Esophagus (tissue), 2 donors: ENCODE results near the gene CACUL1. TPM values are rescaled to one million over a fixed set of nuclear protein-coding genes. Genes with fewer than 3 reads are reported as not detected.

Source experiments
- H3K27ac ChIP-seq, 2 donors: one replicate each; pipeline ENCODE4 v1.5.1; 2013; ENCODE audit warnings: low read depth in 2 of 2, mild to moderate bottlenecking in 2 of 2, inconsistent platforms in 1 of 2, low read length in 1 of 2, moderate library complexity in 1 of 2
- H3K27me3 ChIP-seq, 2 donors: one replicate each; pipeline ENCODE4 v1.6.1; 2013; ENCODE audit warnings: low read length in 2 of 2, control low read depth in 1 of 2, mild to moderate bottlenecking in 1 of 2; ENCODE audit not compliant: insufficient read depth in 2 of 2, control insufficient read depth in 1 of 2
- H3K36me3 ChIP-seq, 2 donors: one replicate each; pipeline ENCODE4 v1.6.1; 2013; ENCODE audit warnings: low read length in 1 of 2; ENCODE audit not compliant: control insufficient read depth in 2 of 2, insufficient read depth in 2 of 2
- H3K4me1 ChIP-seq, 2 donors: one replicate each; pipeline ENCODE4 v1.6.1; 2013; ENCODE audit warnings: low read length in 1 of 2; ENCODE audit not compliant: control insufficient read depth in 2 of 2, insufficient read depth in 2 of 2
- H3K4me3 ChIP-seq, 2 donors: one replicate each; pipeline ENCODE4 v1.5.1; 2013; ENCODE audit warnings: low read length in 2 of 2, mild to moderate bottlenecking in 2 of 2, low read depth in 1 of 2, moderate library complexity in 1 of 2
- H3K9me3 ChIP-seq, 2 donors: one replicate each; pipeline ENCODE4 v1.6.1; 2013; ENCODE audit warnings: mild to moderate bottlenecking in 2 of 2, low read depth in 1 of 2, low read length in 1 of 2, moderate library complexity in 1 of 2; ENCODE audit not compliant: control insufficient read depth in 2 of 2, insufficient read depth in 1 of 2
- whole genome bisulfite sequencing, 2 donors: extraction: QIAGEN DNeasy Blood & Tissue Kit; methylation state at CpG; one replicate each; pipeline ENCODE4 v1.1.7; 2013; 5-methylcytosine and 5-hydroxymethylcytosine counted together
- polyA plus RNA-seq, 2 donors: library from polyadenylated mRNA; stranded (reverse); fragments of 200-250 nt; gene quantifications; one replicate each; pipeline ENCODE4 v1.2.3, GENCODE V29; 2013
- donor health status: healthy with polysubstance abuse.
- donor health status: Bipolar disorder and iron deficiency.

The CACUL1 gene
- polyA plus RNA-seq, 2 donors: 6.5 to 6.9 TPM

GRCh38 chr10:118721539-118721876 lies 33.3 kb downstream of the CACUL1 start:
- H3K4me3 ChIP-seq: no peak overlapping the region
- H3K4me1 ChIP-seq: no peaks in the 10 kb centered on the region
- H3K27ac ChIP-seq: no peak overlapping the region
- WGBS, 2 donors: 70 to 74% methylated on average over 3 of the region's 3 CpGs
- no peaks in the 10 kb centered on the region for H3K27me3 ChIP-seq
- H3K9me3 ChIP-seq: no peaks in the 10 kb centered on the region
- no peaks in the 10 kb centered on the region for H3K36me3 ChIP-seq

- WGBS, 2 donors: 28 to 32% methylated on average over 3 of the region's 3 CpGs
- Histone ChIP-seq H3K9me3 (no peaks in the 10 kb centered on the region), H3K4me3 (no peak overlapping the region), H3K27me3 (no peaks in the 10 kb centered on the region), H3K27ac (no peak overlapping the region), H3K4me1 (no peaks in the 10 kb centered on the region), H3K36me3 (no peaks in the 10 kb centered on the region)
These were observed 33.9 kb downstream of the CACUL1 start for GRCh38 chr10:118720685-118721538.

- WGBS, 2 donors: 87 to 91% methylated on average over 3 of the region's 3 CpGs
- H3K9me3 ChIP-seq: no peaks in the 10 kb centered on the region
These were observed 40.4 kb downstream of the CACUL1 start for GRCh38 chr10:118714366-118714765.

GRCh38 chr10:118712930-118713634 lies 41.7 kb downstream of the CACUL1 start:
- Histone ChIP-seq H3K36me3 (peaks cover 0 to 4% of the 10 kb centered on the region in 2 donors), H3K4me1 (peaks cover 0 to 4% of the 10 kb centered on the region in 2 donors), H3K4me3 (no peak overlapping the region), H3K27me3 (no peaks in the 10 kb centered on the region), H3K27ac (no peak overlapping the region), H3K9me3 (no peaks in the 10 kb centered on the region)
- whole genome bisulfite sequencing, 2 donors: 93% methylated on average over 14 of the region's 14 CpGs

More at GRCh38 chr10:118714366-118714765, 40.4 kb downstream of the CACUL1 start:
- peaks cover 0 to 4% of the 10 kb centered on the region in 2 donors for H3K36me3 ChIP-seq
- peaks cover 0 to 4% of the 10 kb centered on the region in 2 donors for H3K4me1 ChIP-seq
- no peak overlapping the region for H3K27ac ChIP-seq
- no peak overlapping the region for H3K4me3 ChIP-seq
- no peaks in the 10 kb centered on the region for H3K27me3 ChIP-seq

GRCh38 chr10:118712080-118712479 lies 42.7 kb downstream of the CACUL1 start:
- 61 to 65% methylated on average over 7 of the region's 7 CpGs for WGBS, 2 donors
- Histone ChIP-seq H3K4me1 (peaks cover 0 to 4% of the 10 kb centered on the region in 2 donors), H3K27me3 (no peaks in the 10 kb centered on the region), H3K9me3 (no peaks in the 10 kb centered on the region), H3K27ac (no peak overlapping the region), H3K4me3 (no peak overlapping the region), H3K36me3 (peaks cover 0 to 4% of the 10 kb centered on the region in 2 donors)

GRCh38 chr10:118710487-118710886 lies 44.3 kb downstream of the CACUL1 start:
- WGBS, 2 donors: 94 to 97% methylated on average over 1 of the region's 1 CpG
- peaks cover 0 to 4% of the 10 kb centered on the region in 2 donors for H3K4me1 ChIP-seq
- peaks cover 0 to 4% of the 10 kb centered on the region in 2 donors for H3K36me3 ChIP-seq
- no peak overlapping the region for H3K27ac ChIP-seq
- no peak overlapping the region for H3K4me3 ChIP-seq
- no peaks in the 10 kb centered on the region for H3K27me3 ChIP-seq
- no peaks in the 10 kb centered on the region for H3K9me3 ChIP-seq

GRCh38 chr10:118708571-118708970 lies 46.2 kb downstream of the CACUL1 start:
- H3K9me3 ChIP-seq: no peaks in the 10 kb centered on the region
- 89 to 90% methylated on average over 7 of the region's 7 CpGs for WGBS, 2 donors
- H3K27me3 ChIP-seq: no peaks in the 10 kb centered on the region
- H3K36me3 ChIP-seq: peaks cover 0 to 4% of the 10 kb centered on the region in 2 donors
- H3K27ac ChIP-seq: no peak overlapping the region
- H3K4me3 ChIP-seq: no peak overlapping the region
- H3K4me1 ChIP-seq: peaks cover 0 to 4% of the 10 kb centered on the region in 2 donors

- Histone ChIP-seq H3K36me3 (peaks cover 0 to 2% of the 10 kb centered on the region in 2 donors), H3K9me3 (no peaks in the 10 kb centered on the region), H3K27me3 (no peaks in the 10 kb centered on the region), H3K27ac (no peak overlapping the region), H3K4me1 (no peaks in the 10 kb centered on the region), H3K4me3 (no peak overlapping the region)
- 85 to 91% methylated on average over 6 of the region's 6 CpGs for WGBS, 2 donors
These were observed 50.1 kb downstream of the CACUL1 start for GRCh38 chr10:118704711-118705110.

GRCh38 chr10:118701529-118702323 lies 53.0 kb downstream of the CACUL1 start:
- H3K4me3 ChIP-seq: no peak overlapping the region
- no peaks in the 10 kb centered on the region for H3K4me1 ChIP-seq
- WGBS, 2 donors: 82 to 86% methylated on average over 8 of the region's 8 CpGs
- H3K9me3 ChIP-seq: no peaks in the 10 kb centered on the region
- no peak overlapping the region for H3K27ac ChIP-seq
- H3K36me3 ChIP-seq: peaks cover 0 to 2% of the 10 kb centered on the region in 2 donors
- H3K27me3 ChIP-seq: no peaks in the 10 kb centered on the region
